Stimulated activated CD8-positive, alpha-beta memory T cell treated with anti-CD3 and anti-CD28 coated beads, Interleukin-2, amount 100 ng/mL, for 48 hours (primary cell): ENCODE results near the gene ANP32B.

Experiments used
- DNase-seq, 2 donors: peaks; one replicate each; pipeline ENCODE4 v3.0.0-alpha.2; 2020; ENCODE audit warnings: low read depth in 2 of 2

Gene ANP32B

DNA sequence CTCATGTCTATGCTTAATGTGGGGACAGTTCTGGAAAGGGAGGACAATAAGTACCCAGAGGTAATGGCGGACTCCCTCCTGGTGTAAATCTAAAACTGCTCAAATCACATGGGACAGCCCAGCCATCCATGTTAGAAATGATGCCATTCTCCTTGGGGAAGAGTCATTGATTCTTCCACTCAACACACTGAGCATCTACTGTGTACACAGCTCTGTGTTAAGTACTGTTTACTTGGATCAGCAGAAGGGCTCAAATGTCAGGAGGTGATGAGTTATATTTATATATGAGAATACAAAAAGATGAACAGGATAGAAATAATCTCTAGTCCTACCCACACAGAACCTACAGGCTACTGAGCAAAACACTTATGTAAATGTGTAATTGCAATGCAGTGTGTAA lies 41.6 kb downstream of the ANP32B start:
- DNase-seq: no peak

DNA sequence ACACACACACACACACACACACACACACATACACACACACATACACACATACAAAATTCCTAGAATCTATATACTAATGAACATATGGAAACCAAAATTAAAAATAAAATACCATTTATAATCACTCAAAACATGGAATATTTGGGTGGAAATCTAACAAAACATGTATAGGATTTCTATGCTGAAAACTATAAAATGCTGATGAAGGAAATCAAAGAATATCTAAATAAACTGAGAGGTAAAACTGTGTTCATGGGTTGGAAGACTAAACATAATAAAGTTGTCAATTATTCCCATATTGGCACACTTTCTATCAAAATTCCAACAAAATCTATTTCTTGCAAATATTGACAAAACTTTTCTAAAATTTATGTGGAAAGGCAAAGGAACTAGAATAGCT lies 48.0 kb downstream of the ANP32B start:
- DNase-seq: no peak

DNA sequence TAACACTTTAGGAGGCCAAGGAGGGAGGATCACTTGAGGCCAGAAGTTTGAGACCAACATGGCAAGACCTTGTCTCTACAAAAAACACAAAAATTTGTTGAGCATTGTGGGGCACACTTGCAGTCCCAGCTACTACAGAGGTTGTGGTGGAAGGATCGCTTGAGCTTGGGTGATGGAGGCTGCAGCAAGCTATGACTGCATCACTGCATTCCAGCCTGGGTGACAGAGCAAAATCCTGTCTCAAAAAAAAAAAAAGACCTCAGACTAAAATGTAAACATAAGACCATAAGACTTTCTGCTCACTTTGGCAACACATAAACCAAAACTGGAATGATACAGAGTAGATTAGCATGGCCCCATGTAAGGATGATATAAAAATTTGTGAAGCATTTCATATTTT lies 48.8 kb downstream of the ANP32B start:
- no peak for DNase-seq

DNA sequence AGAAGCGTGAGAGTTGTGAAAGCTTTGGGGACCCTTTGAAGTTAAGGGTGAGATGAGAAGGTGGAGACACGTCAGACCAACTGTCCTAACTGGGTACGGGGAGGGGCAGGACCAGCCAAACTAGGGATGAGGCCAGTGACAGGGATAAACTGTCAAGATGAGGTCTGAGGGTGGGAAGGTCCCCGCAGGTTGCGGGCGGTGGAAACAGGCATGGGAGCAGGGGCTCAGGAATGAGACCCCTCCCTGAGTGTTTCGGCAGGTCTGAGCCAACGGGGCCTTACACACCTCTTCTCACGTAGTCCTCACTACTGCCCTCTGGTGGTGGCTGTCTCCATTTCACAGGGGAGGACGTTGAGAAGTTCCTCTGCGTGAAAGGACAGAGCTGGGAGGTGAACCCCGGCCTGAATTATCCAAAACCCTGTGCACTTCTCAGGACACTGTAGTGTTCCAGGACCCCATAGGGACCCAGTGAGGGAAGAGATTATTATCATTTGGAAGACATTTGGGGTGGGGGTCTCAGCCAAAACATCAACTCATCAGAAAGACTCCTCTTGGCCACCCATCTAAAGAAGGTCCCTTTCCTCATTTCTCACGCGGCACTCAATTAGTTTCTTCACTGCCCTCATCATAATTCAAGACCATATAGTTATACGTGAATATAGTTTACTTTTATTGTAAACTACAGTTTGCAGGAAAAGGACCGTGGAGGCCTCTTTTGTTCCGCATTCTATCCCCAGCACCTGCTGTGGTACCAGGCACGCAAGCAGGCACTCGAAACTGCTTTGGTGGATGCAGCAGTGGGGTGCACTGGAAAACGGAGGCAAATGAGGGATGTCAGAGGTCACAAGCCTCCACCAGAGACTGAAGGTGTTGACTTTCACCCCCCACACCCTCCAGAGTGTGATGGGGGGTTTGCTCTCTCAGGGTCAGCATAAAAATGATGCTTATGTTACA lies 51.7 kb downstream of the ANP32B start:
- DNase-seq: peak; percentile 75 to 84

DNA sequence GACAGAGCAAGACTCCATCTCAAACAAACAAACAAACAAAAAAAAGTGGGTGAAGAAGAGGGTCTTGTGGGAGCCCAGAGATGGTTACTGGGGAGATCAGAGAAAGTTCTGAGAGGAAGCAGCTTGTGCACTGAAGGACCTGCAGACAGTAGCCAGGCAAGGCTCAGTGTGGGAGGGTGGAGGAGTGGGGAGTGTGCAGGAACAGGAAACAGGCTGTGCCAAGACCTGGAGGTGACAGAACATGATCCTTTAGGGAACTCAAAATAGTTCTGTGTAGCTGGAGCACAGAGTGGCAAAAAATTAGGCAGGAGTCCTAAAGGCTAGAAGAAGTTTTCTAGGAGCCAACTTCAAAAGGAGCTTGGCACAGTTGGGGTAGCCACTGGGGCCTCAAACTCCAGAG lies 54.2 kb downstream of the ANP32B start:
- DNase-seq: no peak

DNA sequence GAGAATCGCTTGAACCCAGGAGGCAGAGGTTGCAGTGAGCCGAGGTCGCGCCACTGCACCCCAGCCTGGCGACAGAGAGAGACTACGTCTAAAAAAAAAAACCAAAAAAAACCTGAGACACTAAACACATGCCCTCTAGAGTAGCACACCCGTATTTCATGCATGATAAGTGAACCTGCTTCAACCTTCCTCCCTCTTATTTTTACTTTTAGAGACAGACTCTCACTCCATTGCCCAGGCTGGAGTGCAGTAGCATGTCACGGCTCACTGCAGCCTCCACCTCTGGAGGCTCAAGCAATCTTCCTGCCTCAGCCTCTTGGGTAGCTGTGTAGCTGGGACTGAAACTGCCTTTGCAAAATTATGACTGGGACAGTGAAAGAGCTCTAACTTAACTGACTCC lies 55.8 kb downstream of the ANP32B start:
- DNase-seq: no peak

DNA sequence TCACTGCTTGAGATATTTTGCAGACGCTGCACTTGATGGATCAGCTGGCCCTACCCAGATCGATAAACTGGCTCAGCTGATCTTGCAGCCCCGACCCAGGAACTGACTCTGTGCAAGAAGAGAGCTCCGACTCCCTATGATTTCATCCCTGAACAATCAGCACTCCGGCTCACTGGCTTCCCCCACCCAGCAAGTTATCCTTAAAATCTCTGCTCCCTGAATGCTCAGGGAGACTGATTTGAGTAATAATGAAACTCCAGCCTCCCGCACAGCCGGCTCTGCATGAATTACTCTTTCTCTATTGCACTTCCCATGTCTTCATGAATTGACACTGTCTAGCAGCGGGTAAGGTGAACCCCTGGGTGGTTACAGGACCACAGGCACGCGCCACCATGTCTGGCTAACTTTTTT lies 56.5 kb downstream of the ANP32B start:
- DNase-seq: no peak

DNA sequence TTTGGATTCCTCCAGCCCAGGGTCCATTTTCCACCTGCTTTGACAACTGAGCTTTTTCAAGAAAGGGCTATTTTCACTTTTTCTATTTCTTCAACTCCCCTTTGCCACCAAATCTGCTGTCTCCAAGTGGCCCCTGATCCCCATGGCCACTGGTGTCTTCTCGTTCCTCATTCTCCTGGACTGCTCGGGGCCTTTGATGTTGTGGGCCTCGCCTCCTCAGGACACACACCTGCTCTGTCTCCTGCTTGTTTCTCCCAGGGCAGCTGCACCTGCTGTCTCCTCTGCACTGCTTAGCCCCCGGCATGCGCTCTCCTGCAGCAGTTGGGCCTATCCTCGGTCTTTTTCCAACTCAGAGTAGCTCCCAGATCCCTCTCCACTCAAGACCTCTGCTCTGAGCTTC lies 57.1 kb downstream of the ANP32B start:
- DNase-seq: no peak

DNA sequence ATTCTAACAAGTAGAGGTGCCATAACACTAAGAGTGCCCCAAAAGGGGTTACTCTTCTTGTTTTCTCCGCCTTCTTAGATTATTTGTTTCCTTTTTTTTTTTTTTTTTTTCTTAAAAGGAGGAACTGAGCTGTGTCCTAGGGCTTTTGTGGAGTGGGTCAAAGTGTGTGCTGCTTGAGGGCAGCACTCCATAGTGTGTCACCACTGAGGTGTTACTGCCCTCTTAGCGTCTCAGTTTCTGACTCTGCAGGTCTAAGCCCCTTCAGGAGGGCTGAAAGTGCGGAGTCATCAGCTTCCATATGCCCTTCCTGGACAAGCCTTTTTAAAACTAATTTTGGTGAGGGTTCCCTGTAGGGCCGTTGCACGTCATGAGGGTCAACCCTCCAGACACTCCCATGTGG lies 60.8 kb downstream of the ANP32B start:
- DNase-seq: no peak

DNA sequence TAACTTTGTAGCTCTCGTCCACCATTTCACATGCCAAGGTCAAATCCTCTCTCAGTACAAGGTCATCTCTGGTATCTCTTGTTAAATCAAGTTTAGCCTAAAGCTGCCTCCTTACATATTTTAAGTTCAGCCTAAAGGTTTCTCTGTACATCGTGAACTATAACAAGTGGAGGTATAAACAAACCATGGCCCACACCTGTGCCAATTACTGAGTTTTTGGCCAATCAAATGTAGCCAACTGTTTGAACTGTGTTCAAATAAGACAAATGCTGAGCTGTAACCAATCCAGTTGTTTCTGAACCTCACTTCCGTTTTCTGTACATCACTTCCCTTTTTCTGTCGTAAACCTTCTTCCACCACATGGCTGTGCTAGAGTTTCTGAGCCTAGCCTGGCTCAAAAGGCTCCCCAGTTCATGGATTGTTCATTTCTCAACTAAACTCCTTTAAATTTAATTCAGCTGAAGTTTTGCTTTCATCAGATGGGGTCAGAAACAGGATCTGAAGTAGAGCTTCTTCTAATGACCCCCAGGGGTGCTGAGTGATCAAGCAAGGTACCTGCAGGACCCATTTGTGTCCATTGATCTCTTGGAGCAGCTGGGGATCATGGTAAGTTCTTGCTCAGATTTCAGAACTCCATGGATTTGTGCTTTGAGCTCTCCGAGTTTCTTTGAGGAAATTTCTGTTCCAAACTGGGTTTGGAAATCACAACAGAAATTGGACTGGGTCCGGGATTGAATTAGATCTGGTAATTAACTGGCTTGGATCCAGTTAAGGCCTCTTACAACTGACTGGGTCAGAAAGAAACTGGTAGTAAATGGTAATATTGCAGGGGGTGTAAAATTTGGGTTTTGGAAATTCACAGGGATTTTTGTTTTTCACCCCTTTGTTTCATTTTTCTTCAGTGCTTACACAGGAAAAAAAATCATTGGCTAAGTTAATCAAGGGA lies 62.4 kb downstream of the ANP32B start:
- DNase-seq: no peak

DNA sequence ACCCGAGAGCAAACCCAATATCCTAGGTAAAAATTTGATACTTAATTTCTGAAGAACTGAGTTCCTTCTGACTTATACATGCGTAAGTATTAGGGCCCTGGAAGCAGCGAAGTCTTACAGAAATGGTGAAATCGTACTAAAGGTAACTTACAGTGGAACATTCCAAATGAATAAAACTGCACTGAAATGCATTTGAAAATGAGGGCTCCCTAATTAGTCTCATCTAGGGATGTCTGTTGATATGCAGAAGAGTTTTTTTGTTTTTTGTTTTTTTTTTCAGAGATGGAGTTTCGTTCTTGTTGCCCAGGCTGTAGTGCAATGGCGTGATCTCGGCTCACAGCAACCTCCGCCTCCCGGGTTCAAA lies 63.0 kb downstream of the ANP32B start:
- DNase-seq: no peak

DNA sequence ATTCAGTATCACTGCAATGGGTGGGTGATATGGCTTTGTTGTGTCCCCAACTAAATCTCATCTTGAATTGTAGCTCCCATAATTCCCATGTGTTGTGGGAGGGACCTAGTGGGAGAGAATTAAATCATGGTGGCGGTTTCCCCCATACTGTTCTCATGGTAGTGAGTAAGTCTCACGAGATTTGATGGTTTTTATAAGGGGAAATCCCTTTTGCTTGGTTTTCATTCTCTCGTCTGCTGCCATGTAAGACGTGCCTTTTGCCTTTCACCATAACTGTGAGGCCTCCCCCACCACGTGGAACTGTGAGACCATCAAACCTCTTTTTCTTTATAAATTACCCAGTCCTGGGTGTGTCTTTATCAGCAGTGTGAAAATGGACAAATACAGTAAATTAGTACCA lies 63.9 kb downstream of the ANP32B start:
- no peak for DNase-seq

DNA sequence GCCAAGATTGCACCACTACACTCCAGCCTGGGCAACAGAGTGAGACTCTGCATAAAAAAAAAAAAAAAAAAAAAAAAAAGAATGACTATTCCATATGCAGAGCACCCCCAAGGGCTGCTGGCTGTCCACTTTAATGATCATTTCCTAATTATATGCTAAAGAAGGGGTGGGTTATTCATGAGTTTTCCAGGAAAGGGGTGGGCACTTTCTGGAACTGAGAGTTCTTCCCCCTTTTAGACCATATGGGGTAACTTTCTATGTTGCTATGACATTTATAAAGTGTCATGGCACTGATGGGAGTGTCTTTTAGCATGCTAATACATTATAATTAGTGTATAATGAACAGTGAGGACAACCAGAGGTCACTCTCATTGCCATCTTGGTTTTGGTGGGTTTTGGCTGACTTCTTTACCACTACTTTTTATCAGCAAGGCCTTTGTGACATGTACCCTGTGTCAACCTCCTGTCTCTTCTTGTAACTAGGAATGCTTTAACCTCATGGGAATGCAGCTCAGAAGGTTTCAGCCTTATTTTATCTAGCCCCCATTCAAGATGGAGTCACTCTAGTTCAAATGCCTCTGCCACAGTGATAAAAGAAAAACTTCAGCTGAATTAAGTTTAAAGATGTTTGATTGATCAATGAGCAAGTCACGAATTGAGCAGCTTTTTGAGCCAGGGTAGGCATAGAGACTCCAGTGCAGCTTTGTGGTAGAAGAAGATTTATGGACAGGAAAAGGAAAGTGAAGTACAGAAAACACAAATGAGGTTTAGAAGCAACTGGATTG lies 66.3 kb downstream of the ANP32B start:
- DNase-seq: no peak

DNA sequence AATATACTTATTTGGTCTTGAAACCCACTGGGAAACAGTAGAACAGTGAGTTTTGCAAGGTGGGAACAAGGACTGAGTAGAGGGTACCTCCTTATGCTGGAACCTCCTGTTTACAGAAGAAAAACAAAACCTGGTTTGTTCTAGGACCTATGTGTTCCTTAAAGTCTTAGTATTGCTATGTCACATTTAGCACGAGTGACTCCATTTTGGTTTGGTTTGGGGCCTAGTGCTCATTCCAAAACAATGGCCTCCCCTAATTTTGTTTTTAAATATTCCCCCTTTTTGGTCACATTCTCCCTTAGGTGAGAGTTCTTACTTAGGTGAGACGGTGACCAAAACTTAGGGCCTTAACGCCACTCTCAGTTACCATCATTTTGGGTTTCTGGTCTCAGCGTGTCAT lies 67.2 kb downstream of the ANP32B start:
- no peak for DNase-seq

DNA sequence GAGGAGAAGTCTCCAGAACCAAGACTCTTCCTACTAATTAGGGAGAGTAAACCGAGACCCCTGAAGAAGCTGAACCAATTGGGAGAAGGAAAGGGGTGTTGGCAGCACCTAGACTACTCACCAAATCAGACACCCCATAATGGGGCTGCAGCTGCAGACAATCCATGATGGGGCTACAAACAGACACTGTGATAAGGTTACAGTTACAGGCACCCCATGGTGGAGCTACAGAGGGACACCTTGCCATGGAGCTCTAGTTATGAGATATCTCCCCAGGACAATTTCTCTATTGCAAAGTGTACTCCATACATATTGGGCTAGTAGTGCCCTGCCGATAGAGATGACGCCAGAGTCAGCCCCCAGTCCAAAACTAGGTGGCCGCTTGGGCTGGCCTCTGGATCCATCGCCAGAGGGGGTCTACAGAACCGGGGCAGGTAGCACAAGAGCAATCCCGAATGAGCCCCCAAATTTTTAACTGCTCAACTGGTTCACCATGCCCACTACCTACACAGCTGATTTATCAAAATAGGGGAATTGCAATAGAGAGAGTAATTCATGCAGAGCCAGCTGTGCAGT lies 71.3 kb downstream of the ANP32B start:
- no peak for DNase-seq

DNA sequence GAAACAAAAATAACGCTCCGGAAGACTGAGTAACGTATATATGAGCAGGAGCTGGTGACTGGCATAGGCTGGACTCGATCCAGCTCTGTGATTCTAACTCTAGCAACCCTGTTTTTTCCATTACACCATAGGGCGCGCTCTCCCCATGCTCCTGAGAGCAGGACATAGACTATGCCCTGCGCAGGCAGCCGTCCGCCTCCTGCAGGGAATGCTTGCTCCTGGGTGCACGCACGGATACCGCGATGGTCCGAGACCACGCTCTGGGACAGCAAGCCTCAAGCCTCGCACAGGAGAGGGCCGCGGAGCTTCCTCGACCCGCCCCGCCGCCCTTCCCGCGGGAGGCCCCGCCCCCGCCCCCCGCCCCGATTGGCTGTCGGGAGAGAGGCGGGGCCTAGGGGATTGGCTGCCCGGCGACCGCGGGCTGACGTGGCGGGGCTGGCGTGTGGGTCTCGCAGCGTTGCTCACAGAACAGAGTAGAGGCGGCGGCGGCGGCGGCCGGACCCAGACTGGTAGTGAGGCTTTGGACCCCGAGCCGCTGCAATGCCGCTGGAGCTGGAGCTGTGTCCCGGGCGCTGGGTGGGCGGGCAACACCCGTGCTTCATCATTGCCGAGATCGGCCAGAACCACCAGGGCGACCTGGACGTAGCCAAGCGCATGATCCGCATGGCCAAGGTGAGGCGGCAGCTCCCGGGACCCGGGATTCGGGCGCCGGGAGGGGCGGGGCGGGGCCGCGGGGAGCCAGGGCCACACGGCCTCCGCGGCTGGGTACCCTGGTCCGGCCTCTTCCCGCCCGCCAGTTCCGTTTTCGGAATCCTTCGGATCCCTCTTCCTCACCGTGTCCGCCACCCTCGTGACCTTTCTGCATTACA lies 73.4 kb downstream of the ANP32B start, which contains the start of gene NANS:
Gene NANS, plus strand, starts transcription at position 464 of the 869 bp plus-strand sequence. Its CDS starts 77 bp downstream, at position 541.
- peak; percentile 91 to 93 for DNase-seq

DNA sequence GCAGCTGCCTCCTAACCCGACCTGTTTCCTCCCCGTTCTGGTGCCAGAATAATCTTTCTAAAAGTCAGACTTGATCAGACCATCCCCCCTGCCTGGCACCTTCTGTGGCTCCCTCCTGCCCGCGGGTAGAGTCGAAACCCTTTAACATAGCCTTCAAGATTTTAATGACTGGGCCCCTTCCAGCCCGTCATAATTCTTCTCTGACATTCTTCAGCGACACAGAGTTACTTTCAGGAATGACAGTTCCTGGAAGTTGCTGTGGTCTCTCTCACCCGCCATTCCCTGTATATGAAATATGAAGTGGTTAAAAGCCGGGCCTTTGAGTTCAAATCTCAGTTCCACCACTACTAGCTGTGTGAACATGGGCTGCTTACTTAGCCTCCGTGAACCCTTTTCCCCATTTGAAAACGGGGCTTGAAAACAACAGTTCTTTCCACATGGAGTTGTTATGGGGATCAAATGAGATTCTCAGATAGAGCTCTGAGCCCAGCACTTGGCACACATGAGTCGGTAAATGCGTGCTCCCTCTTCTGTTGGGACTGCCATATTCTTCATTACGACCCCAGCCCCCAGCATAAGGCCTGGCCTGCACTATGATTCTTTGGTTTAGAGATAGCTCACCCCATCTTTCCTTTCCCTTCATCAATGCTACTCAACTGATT lies 74.1 kb downstream of the ANP32B start:
- DNase-seq: no peak

DNA sequence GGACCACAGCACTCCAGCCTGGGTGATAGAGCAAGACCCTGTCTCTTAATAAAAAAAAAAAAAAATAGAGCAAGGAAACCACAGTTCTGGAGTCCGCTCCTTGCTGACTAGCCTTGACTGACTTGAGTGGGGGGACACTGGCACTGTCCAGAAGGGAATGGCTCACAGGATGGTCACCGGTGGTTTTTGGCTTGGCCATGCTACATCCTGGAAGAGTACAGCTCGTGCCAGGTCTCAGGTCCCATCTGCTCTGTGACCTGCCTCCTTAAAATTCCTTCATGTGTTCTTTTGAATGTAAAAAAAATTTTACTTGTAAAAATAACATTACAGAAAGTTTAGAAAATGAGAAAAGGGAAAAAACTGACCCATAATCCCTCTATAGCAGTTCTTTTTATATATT lies 79.0 kb downstream of the ANP32B start:
- DNase-seq: no peak

DNA sequence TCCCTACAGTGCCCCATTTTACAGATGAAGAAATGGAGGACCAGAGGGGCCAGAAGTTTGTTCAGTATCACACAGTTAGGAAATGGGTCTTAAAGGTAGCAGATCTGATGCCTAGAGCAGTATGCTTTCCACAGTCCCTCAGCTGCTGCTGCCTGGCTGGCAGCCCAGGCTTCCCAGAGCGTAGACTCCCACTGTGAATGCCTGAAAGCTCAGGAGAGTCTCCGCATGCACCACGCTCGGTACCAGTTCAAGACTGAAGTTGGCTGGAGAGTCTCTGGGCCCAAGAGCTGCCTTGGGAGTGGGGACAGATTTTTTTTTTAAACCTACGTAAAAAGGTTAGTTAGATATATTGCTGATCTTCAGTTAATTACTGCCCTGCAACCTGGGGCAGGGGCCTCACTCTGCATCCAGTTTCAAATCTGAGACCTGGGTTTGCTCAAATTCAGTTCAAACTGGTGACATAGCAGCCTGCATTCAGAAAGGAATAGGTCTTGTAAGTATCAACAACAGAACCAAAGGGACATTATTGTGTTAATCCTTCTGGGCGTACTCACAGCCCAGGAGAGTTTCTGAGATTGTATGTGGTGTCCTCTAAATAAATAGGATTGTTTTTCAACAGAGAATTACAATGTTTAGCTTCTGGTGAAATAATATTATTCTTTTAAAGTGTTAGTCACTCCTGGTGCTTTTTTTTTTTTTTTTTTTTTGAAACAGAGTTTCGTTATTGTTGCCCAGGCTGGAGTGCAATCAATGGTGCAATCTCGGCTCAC lies 81.7 kb downstream of the ANP32B start:
- no peak for DNase-seq
